T follicular helper cell (primary cell): Measurements from ENCODE around the gene ZCCHC8.
"Not testable (repeated sequence)": the region's sequence is repeated elsewhere in the genome, so short reads cannot be mapped to it uniquely, and the experiment has no call there.

Experiments
- DNase-seq: peaks from one replicate; pipeline ENCODE4 v3.0.0-alpha.2; 2020; ENCODE audit warnings: low read depth

ZCCHC8 gene

GRCh38 chr12:122508163-122508562 lies 7.4 kb upstream of the ZCCHC8 start:
- no peak for DNase-seq

GRCh38 chr12:122506393-122506938 lies 5.7 kb upstream of the ZCCHC8 start:
- DNase-seq = no peak

GRCh38 chr12:122505419-122506051 lies 4.8 kb upstream of the ZCCHC8 start:
- no peak for DNase-seq

- DNase-seq = no peak
Observed at GRCh38 chr12:122503783-122504590, 3.3 kb upstream of the ZCCHC8 start.

- DNase-seq = no peak
Observed at GRCh38 chr12:122503147-122503751, 2.5 kb upstream of the ZCCHC8 start.

GRCh38 chr12:122501489-122501989 lies 807 bp upstream of the ZCCHC8 start:
- no peak for DNase-seq

GRCh38 chr12:122499991-122500684 lies 594 bp downstream of the ZCCHC8 start:
- DNase-seq = peak; percentile 10

GRCh38 chr12:122495258-122495657 lies 5.5 kb downstream of the ZCCHC8 start:
- no peak for DNase-seq

GRCh38 chr12:122493222-122493621 lies 7.5 kb downstream of the ZCCHC8 start:
- DNase-seq = not testable (repeated sequence)

- DNase-seq = no peak
Observed at GRCh38 chr12:122491991-122492390, 8.7 kb downstream of the ZCCHC8 start.

GRCh38 chr12:122489038-122489437 lies 11.7 kb downstream of the ZCCHC8 start:
- no peak for DNase-seq

- DNase-seq = not testable (repeated sequence)
Observed at GRCh38 chr12:122487807-122488206, 12.9 kb downstream of the ZCCHC8 start.

- DNase-seq = no peak
Observed at GRCh38 chr12:122486805-122487426, 13.8 kb downstream of the ZCCHC8 start.

- not testable (repeated sequence) for DNase-seq
Observed at GRCh38 chr12:122486360-122486759, 14.4 kb downstream of the ZCCHC8 start.

- not testable (repeated sequence) for DNase-seq
Observed at GRCh38 chr12:122484385-122484784, 16.3 kb downstream of the ZCCHC8 start.

GRCh38 chr12:122483969-122484368 lies 16.8 kb downstream of the ZCCHC8 start:
- DNase-seq = no peak

GRCh38 chr12:122481861-122482260 lies 18.9 kb downstream of the ZCCHC8 start:
- no peak for DNase-seq

- DNase-seq = no peak
Observed at GRCh38 chr12:122480753-122481152, 20.0 kb downstream of the ZCCHC8 start.

GRCh38 chr12:122474324-122474716 lies 26.4 kb downstream of the ZCCHC8 start:
- DNase-seq = no peak

- DNase-seq = no peak
Observed at GRCh38 chr12:122473543-122474323, 27.0 kb downstream of the ZCCHC8 start.
